Transverse colon (tissue), 4 donors: ENCODE data around the gene KRT14. TPM values are rescaled to one million over a fixed set of nuclear protein-coding genes. Genes with fewer than 3 reads are reported as not detected.

Experiments
- DNase-seq: peaks from one replicate; pipeline ENCODE4 v3.0.0-alpha.2; 2019
- H3K27ac ChIP-seq, 4 donors: fragments of 200-600 bp; sonication (generic); 2 replicates each; pipeline ENCODE4 v1.5.1; 2016 to 2018; ENCODE audit warnings: inconsistent platforms in 4 of 4
- H3K27me3 ChIP-seq: fragments of 200-600 bp; sonication (generic); 2 replicates; pipeline ENCODE4 v1.5.1; 2017; ENCODE audit warnings: inconsistent platforms
- H3K36me3 ChIP-seq, 4 donors: fragments of 200-600 bp; sonication (generic); 2 replicates each; pipeline ENCODE4 v1.5.1; 2017 to 2019; ENCODE audit warnings: inconsistent platforms in 4 of 4
- H3K4me1 ChIP-seq, 4 donors: fragments of 200-600 bp; sonication (generic); 2 replicates each; pipeline ENCODE4 v1.5.1; 2017 to 2020; ENCODE audit warnings: inconsistent platforms in 4 of 4
- H3K4me3 ChIP-seq, 4 donors: fragments of 200-600 bp; sonication (generic); 1 replicate in 1 of 4; 2 replicates in 3 of 4; pipeline versions ENCODE4 v1.5.1 to v1.6.1; 2017 to 2019; ENCODE audit warnings: inconsistent platforms in 4 of 4
- H3K9me3 ChIP-seq, 2 donors: fragments of 200-600 bp; sonication (generic); 2 replicates each; pipeline ENCODE4 v1.5.1; 2017 to 2019; ENCODE audit warnings: inconsistent platforms in 2 of 2
- CTCF ChIP-seq, 5 experiments: fragments of 200-600 bp in 3 of 5; fragments of 450-650 bp in 2 of 5; sonication (generic) in 3 of 5; IDR thresholded peaks; 1 replicate in 2 of 5; 2 replicates in 3 of 5; pipeline ENCODE4 v1.5.1; 2016 to 2017; ENCODE audit warnings: antibody characterized with exemption in 5 of 5, inconsistent platforms in 3 of 5, mild to moderate bottlenecking in 2 of 5, moderate library complexity in 1 of 5
- EP300 ChIP-seq: sonication (generic); formaldehyde crosslinking; IDR thresholded peaks from one replicate; pipeline ENCODE4 v1.6.1; 2017; ENCODE audit warnings: antibody characterized with exemption, low read depth
- POLR2A ChIP-seq: fragments of 450-650 bp; IDR thresholded peaks from one replicate; pipeline ENCODE4 v1.6.1; 2016; ENCODE audit warnings: antibody characterized with exemption, mild to moderate bottlenecking, moderate library complexity
- POLR2AphosphoS5 ChIP-seq, 3 donors: sonication (generic); formaldehyde crosslinking; IDR thresholded peaks; one replicate each; pipeline ENCODE4 v1.6.1; 2016; ENCODE audit warnings: antibody characterized with exemption in 3 of 3
- WGBS, 2 donors: methylation state at CpG; one replicate each; pipeline ENCODE4 v1.1.5; 2018; ENCODE audit warnings: low coverage in 1 of 2; 5-methylcytosine and 5-hydroxymethylcytosine counted together
- in situ Hi-C, 4 donors: fragments of 200-750 bp; cut with MboI; loops; one replicate each; pipeline versions ENCODE4 v1.15.0 to v1.15.1; 2017; ENCODE audit warnings: low sequenced_read_pairs in 3 of 4, low pct_ligation_motif_present in 1 of 4, low pct_unique_long_range_greater_than_20kb in 1 of 4
- intact Hi-C: fragments of 100-400 bp; cut with DNase I; formaldehyde crosslinking; loops from one replicate; pipeline ENCODE4 v1.15.1; 2023; ENCODE audit warnings: low total_unique reads
- total RNA-seq, 4 donors: library from RNA; depleted of rRNA; stranded (reverse); fragments of >200 nt; gene quantifications; one replicate each; pipeline ENCODE4 v1.1.0, GENCODE V29; 2016

The KRT14 gene
- total RNA-seq, 4 donors from 2014 or later: 0.32 to 0.68 TPM; not detected in 2

GRCh38 chr17:41535764-41536481 is 50.8 kb downstream of the KRT14 start:
- Histone ChIP-seq H3K27me3 (no peaks in the 10 kb centered on the region), H3K27ac (no peak overlapping the region), H3K9me3 (no peaks in the 10 kb centered on the region), H3K36me3 (no peaks in the 10 kb centered on the region), H3K4me1 (peaks cover 0 to under 1% (median 0%) of the 10 kb centered on the region in 4 donors), H3K4me3 (no peak overlapping the region)
- TF ChIP-seq CTCF (IDR thresholded peaks at IDR 0.05): no peak
- no peak for TF ChIP-seq EP300
- no peak for TF ChIP-seq POLR2AphosphoS5 (IDR thresholded peaks at IDR 0.05)
- no peak for TF ChIP-seq POLR2A
- 68% methylated on average over 14 of the region's 15 CpGs; no CpG with 5 or more reads in 1 of the 2 donors for WGBS, 2 donors
- in situ Hi-C loops (loop anchor here in 1 of 4 donors (25.0 kb wide), 1 partner anchor 624 kb away; no protein-coding TSS in a partner anchor), intact Hi-C loops (no loop called here)
- DNase-seq: peak; percentile 62

- Histone ChIP-seq H3K27ac (no peak overlapping the region), H3K9me3 (no peaks in the 10 kb centered on the region), H3K36me3 (no peaks in the 10 kb centered on the region), H3K4me1 (peaks cover 0 to 7% (median 6%) of the 10 kb centered on the region in 4 donors), H3K4me3 (no peak overlapping the region), H3K27me3 (peaks cover 7% of the 10 kb centered on the region)
- in situ Hi-C loops: loop anchor here in 1 of 4 donors (25.0 kb wide), 1 partner anchor 623 kb away; no protein-coding TSS in a partner anchor
- intact Hi-C loops: no loop called here
- DNase-seq: no peak
- 58 to 69% methylated on average over 3 to 7 of the region's 7 CpGs for WGBS, 2 donors
- no peak for TF ChIP-seq EP300
- no peak for TF ChIP-seq POLR2AphosphoS5 (IDR thresholded peaks at IDR 0.05)
- TF ChIP-seq POLR2A: no peak
- no peak for TF ChIP-seq CTCF (IDR thresholded peaks at IDR 0.05)
Observed at GRCh38 chr17:41534899-41535546, 51.7 kb downstream of the KRT14 start.

- Histone ChIP-seq H3K36me3 (no peaks in the 10 kb centered on the region), H3K9me3 (no peaks in the 10 kb centered on the region), H3K4me1 (peaks cover 0 to 19% (median 11%) of the 10 kb centered on the region in 4 donors), H3K4me3 (no peak overlapping the region), H3K27ac (no peak overlapping the region), H3K27me3 (peaks cover 19% of the 10 kb centered on the region)
- in situ Hi-C loops (loop anchor here in 1 of 4 donors (25.0 kb wide), 1 partner anchor 621 kb away; no protein-coding TSS in a partner anchor), intact Hi-C loops (no loop called here)
- TF ChIP-seq CTCF (IDR thresholded peaks at IDR 0.05) (no peak), POLR2AphosphoS5 (IDR thresholded peaks at IDR 0.05) (no peak), POLR2A (no peak), EP300 (no peak)
- no peak for DNase-seq
- WGBS, 2 donors: 79 to 82% methylated on average over 5 to 7 of the region's 7 CpGs
Observed at GRCh38 chr17:41533613-41534012, 53.1 kb downstream of the KRT14 start.

- TF ChIP-seq POLR2AphosphoS5 (IDR thresholded peaks at IDR 0.05) (no peak), CTCF (IDR thresholded peaks at IDR 0.05) (no peak), EP300 (no peak), POLR2A (no peak)
- Histone ChIP-seq H3K27me3 (peaks cover 25% of the 10 kb centered on the region), H3K4me1 (peaks cover 0 to 24% (median 13%) of the 10 kb centered on the region in 4 donors), H3K27ac (no peak overlapping the region), H3K9me3 (no peaks in the 10 kb centered on the region), H3K4me3 (no peak overlapping the region), H3K36me3 (no peaks in the 10 kb centered on the region)
- DNase-seq: no peak
- intact Hi-C loops: no loop called here
- WGBS, 2 donors: 63 to 74% methylated on average over 3 to 9 of the region's 9 CpGs
- in situ Hi-C loops: loop anchor here in 1 of 4 donors (25.0 kb wide), 1 partner anchor 621 kb away; no protein-coding TSS in a partner anchor
Observed at GRCh38 chr17:41532947-41533570, 53.6 kb downstream of the KRT14 start.
